ENCODE data around the gene ZNF488.
"Not testable (repeated sequence)": the region's sequence is repeated elsewhere in the genome, so short reads cannot be mapped to it uniquely, and the experiment has no call there.

Gene ZNF488, protein sequence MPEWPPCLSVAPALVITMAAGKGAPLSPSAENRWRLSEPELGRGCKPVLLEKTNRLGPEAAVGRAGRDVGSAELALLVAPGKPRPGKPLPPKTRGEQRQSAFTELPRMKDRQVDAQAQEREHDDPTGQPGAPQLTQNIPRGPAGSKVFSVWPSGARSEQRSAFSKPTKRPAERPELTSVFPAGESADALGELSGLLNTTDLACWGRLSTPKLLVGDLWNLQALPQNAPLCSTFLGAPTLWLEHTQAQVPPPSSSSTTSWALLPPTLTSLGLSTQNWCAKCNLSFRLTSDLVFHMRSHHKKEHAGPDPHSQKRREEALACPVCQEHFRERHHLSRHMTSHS

DNA sequence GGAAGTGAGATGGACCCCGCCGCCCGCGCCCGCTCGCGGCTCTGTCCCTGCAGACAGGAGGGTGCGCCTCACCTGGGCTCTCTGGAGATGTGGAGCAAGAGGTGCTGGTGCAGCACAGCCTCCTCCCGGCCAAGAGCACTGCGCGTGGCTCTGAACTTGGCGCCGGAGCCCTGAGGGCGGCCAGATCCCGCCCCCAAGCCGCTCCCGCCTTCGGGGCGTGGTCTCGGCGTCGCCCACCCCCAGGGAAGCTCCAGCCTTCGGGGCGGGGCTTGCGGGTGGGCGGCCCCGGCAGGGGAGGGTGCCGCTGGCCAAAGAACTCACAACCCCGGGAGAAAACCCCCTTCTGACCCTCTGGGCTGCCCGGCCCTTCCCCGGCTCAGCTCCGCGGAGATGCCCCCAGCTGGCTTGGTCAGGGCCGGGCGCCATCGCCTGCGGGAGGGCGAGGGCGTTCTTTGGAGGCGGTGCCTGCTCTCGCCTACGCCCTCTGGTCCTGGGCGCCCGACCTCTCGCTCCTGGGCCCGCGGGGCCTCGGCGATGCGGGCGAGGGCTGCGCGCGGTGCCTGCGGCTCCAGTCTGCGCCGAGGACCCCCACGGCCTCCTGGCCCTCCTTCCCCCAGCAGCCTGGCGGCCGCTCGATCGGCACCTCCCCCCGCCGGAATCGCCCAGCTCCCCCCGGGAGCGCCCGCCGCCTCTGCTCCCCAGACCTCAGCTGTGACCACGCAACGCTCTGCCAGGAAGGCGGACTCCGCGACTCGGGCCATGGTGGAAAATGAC is at the start of gene ZNF488:
ZNF488 (minus strand) TSS at position 146 of the 774 bp plus-strand sequence. CDS start 15,464 bp downstream, outside the sequence.
- DNase-seq (ENCODE audit: low read depth in 3 of 3, low spot score in 1 of 3), result peak in 2 of 3 donors; percentile 43 to 64

DNA sequence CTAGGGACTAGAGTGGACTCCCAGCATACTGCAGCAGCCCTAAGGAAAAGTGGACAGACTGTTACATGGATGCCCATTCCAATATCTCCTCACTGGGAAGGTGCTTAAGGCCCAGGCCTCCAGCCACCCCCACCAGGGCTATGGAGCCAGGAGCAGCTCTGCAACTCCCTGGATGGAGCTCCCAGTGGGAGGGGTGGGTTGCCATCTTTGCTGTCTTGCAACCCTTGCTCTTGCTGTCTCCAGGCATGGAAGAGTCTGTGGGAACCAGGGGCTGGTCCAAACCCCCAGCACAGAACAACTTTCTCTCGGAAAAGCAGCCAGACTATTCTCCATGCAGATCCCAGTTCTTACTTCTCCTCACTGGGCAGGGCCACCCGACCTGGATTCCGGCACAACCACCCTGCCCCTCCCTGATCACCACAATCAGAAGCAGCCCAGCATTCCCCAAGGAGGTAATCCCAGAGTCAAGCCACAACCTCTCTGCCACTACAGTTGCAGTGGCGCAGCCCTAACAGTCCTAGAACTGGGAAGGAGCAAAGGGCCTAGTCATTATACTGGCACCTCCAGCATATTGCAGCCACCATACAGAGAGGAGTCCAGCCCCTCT is 41.8 kb upstream of the ZNF488 start:
- DNase-seq (ENCODE audit: low read depth in 3 of 3, low spot score in 1 of 3), result no peak

DNA sequence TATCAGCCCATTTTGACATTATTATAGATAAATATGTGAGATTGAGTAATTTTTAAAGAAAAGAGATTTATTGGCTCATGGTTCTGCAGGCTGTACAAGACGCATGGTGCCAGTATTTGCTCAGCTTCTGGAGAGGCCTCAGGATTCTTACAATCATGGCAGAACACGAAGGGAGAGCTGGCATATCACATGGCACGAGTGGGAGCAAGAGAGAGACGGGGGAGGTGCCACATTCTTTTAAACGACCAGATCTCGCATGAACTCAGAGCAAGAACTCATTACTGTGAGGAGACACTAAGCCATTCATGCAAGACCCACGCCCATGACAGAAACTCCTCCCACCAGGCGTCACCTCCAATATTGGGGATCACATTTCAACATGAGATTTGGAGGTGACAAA is 40.1 kb upstream of the ZNF488 start:
- DNase-seq (ENCODE audit: low read depth in 3 of 3, low spot score in 1 of 3), result no peak

DNA sequence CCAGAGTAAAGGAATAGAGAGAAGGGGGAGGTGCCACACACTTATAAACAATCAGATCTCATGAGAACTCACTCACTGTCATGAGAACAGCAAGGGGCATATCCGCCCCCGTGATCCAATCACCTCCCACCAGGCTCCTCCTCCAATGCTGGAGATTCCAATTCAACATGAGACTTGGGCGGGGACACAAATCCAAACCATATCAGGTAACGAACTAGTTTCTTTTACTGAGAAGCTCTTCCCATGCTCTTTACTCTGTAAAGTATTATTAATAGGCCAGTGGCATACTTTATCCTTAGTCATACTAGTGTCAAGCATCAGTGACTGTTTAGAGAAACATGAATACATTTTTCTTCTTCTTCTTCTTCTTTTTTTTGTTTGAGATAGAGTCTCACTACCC is 39.4 kb upstream of the ZNF488 start:
- DNase-seq (ENCODE audit: low read depth in 3 of 3, low spot score in 1 of 3), result no peak

DNA sequence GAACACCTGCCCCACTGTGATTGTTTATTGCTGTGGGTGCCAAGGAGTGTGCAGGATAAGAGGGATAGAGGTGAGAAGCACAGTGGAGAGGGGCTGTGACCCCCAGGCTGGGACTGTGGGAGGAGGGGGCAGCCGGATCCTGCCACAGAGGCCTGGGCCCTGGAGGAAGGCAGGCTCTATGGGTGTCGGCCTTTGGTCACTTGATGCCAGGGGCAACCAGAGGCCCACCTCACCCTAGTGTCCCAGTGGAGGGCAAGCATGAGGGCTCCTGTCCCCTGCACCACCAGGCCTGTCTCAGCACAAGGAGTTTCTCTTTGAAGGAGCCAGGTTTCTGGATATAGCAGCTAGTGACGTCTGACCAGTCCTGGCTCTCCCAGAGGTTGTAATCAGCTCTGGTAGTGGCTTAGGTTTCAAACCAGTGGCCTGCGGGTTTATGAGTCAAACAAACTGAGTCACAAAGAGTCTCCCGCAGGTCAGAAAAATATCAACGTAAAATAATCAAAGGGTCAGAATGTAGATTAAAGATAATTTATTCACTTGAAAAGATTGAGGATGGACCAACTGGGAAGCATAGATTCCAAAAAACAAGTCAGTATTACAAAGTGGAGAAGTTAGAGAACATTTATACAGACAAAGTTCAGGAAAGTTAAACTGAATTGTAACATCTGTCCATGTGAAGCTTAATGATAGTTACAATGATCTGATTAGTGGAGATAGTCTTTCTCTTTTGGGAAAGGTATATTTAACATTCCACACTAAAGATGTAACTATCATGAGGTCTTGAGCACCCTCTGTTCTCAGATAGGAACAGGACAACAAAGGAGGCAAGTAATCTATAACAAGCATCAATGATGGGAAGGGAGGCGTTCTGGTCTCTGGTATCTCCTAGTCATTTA is 37.2 kb upstream of the ZNF488 start:
- DNase-seq (ENCODE audit: low read depth in 3 of 3, low spot score in 1 of 3), result no peak

DNA sequence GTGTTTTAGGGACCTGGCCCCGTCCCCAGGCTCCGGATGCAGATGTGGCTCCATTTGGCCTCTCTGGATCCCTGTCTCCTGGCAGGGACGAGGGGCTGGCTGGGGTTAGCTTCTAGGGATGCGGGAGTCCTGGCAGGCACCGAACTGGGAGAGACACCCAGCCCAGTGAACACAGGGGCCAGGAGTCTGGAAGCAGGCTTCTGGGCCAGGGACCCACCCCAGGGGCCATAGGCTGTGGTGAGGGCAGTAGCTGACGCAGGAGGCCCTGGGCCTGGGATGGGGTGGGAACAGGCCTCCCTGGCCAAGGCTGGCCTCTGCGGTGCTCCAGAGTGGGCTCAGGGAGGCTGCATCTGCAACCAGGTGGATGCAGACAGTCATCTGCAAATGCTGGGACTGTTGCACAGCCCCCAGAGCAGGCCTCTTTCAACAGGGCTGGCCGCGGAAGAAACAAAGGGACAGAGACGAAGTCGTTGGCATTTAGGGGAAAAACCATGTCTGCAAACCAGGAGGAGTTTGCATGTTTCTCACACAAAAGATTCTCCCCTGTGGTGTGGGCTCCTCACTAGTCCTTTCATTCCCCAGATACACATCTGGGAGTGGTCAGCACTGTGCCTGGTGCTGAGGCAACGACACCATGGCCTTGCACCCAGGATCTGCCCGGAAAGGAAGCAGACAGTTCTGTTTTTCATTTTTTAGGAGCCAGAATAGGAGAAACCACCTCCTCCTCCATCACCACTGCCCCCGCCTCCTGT is 36.4 kb upstream of the ZNF488 start:
- DNase-seq (ENCODE audit: low read depth in 3 of 3, low spot score in 1 of 3), result no peak

DNA sequence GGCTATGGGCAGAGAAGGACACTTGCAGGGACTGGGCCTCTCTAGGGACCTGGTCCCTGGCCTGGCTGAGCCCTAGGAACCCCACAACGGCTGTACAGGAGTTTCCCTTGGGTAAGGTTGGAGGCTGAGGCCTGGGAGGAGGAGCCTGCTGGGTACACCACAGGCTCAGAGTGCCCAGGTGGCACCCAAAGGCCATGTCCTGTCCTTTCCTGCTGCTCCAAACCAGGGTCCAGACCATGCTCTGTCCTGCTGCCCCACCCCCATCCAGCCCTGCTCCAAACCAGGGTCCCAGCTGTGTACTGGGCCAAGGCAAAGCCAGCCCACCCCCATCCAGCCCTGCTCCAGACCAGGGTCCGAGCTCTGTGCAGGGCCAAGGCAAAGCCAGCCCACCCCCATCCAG is 35.3 kb upstream of the ZNF488 start:
- DNase-seq (ENCODE audit: low read depth in 3 of 3, low spot score in 1 of 3), result no peak

DNA sequence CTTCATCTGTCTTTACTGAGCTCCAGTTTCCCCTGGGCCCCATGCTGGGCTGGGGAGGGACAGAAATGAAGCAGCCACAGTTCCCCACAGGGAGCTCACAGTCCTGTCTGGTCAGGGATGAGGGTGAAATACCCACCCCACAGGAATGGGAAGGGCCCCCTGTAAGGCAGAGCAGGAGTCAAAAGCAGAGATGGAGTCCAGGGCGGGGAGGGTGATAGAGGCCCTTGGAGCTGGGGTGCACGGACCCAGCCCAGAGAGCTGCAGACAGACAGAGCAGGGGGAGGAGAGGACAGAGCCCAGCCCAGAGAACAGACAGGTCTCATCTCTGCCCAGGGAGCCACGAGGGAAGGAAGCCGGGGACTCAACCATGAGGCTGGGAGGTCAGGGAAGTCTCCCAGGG is 34.9 kb upstream of the ZNF488 start:
- DNase-seq (ENCODE audit: low read depth in 3 of 3, low spot score in 1 of 3), result no peak

DNA sequence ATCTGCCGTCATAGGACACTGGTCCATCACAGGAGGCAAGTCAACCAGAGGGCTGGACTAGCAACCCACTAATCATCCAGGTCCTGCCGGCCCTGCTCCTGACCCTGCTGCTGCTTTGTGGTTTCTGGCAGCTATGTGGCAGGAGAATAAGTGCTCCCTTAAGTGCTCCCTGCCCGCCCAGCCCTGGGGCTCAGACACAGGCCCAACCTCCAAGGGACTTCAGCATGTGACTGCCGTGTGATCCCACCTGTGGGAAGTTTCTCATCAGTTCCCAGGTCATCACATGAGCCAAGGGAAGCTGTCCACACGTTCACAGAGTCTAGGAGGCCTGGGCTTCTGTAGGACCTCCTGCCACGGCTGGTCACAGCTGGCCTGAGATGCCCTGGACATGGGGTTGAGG is 34.2 kb upstream of the ZNF488 start:
- DNase-seq (ENCODE audit: low read depth in 3 of 3, low spot score in 1 of 3), result no peak

DNA sequence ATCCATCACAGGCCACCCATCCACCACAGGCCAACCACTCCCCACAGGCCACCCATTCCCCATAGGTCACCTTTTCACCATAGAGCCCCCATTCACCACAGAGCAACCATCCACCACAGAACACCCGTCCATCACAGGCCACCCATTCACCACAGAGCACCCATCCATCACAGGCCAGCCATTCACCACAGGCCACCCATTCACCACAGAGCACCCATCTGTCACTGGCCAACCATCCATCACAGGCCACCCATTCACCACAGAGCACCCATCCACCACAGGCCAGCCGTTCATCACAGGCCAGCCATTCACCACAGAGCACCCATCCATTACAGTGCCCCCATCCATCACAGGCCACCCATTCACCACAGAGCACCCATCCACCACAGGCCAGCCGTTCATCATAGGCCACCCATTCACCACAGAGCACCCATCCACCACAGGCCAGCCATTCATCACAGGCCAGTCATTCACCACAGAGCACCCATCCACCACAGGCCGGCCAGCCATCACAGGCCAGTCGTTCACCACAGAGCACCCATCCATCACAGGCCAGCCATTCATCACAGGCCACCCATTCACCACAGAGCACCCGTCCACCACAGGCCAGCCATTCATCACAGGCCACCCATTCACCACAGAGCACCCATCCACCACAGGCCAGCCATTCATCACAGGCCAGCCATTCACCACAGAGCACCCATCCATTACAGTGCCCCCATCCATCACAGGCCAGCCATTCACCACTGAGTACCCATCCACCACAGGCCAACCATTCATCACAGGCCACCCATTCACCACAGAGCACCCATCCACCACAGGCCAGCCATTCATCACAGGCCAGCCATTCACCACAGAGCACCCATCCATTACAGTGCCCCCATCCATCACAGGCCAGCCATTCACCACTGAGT is 32.5 kb upstream of the ZNF488 start:
- DNase-seq (ENCODE audit: low read depth in 3 of 3, low spot score in 1 of 3), result not testable (repeated sequence)

DNA sequence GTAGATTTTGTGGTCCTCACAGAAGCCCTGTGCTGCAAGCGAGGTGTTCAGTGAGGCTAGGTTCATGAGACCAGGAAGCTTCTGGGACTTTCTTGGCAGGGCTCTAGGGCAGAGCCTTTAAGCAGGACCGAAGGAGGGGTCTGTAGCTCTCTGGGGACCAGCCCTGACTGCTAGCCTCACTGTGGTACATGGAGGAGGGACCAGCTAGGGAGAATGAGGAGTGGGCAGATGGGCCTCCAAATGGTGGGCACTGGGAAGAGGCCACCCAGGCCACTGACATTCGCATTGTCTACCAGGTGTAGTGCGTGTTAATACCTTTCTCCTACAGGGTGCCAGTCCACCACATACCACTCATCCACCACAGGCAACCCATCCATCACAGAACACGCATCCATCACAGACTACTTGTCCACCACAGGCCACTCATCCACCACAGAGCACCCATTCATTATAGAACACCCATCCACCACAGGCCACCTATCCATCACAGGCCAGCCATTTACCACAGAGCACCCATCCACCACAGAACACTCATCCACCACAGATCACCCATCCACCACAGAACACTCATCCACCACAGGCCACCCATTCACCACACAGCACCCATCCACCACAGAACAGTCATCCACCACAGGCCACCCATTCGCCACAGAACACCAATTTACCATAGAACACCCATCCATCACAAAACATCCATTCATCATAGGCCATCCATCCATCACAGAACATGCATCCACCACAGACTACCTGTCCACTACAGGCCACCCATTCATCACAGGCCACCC is 31.6 kb upstream of the ZNF488 start:
- DNase-seq (ENCODE audit: low read depth in 3 of 3, low spot score in 1 of 3), result no peak

DNA sequence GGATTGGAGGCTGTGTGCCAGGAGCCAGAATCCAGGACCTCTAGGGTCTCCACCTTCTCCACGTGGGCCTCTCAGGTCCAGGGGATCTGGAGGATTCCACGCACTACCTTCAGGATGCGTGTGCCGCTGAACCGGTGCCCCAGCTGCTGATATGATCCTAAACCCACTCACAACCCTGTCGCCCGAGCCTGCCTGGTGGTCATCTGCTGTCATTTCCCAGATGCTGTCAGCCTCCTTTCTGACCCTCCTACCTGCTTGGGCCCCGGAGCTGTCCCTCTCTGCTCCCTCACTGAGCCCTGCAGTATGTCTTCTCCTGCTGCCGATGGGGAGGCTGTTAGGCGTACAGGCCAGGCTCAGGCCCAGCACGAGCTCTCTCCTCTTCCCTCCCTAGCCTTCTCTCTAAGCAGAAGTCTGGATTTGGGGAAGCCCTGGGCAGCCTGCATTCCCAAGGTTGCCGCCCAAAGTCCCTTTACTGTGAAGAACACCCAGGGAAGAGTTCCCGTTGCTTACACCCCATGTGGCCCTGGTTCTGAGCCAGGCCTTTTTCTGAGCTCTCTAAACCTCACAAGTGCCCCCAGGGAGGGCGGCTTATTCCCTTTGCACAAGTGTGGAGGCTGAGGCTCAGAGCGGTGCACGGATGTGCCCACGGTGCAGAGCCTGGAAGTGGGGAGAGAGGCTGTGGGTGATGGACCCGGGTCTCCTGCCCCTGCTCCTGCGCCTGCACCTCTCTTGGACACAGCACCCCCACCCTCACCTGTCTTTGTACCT is 30.8 kb upstream of the ZNF488 start:
- no peak for DNase-seq (ENCODE audit: low read depth in 3 of 3, low spot score in 1 of 3)

DNA sequence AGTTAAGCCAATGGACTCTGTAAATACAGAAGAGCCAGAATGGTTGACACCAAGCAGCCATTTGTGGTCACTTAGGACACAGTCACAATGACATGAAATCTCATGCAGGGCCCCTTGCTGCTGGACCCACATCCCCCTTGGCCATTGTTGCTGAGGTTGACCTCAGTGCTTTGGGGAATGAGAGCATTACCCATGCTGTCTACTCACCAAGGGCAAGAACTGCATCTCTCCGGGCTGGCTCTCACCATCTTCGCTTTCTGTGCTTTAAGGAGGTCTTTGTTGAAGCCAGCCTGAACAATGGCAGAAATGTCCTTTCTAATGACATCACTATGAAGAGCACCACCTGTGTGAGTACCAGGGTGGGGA is 30.1 kb upstream of the ZNF488 start:
- no peak for DNase-seq (ENCODE audit: low read depth in 3 of 3, low spot score in 1 of 3)

DNA sequence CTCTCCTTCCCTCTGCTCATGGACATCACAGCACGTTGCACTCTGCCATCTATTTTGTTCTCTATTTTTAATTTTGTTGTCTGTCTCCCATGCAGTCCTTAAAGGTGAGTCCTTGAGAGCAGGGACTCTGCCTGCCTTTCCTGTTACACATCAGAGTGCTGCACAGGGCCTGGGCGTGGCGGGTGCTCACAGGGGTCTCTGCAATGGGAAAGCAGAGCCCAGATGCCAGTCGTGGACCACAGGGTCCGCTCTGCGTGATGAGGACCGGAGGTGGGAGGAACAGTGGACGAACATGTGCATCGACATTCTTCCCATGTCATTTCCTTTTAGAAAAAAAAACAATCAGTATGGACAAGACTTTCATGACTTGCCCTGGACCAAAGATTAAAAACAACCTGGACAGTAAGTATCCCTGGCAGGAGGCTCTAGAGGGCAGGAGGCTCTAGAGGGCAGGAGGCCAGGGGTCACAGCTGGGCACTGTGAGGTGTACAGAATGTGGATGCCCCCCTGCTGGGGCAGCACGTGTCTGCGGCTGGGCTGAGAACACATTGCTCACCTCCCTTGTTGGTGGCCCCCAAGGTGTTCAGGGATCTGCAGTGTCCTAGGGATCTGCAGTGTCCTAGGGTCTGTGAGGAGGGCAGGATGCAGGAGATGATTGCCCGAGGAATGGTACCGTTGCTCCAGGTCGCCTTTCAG is 29.6 kb upstream of the ZNF488 start:
- DNase-seq (ENCODE audit: low read depth in 3 of 3, low spot score in 1 of 3), result no peak

DNA sequence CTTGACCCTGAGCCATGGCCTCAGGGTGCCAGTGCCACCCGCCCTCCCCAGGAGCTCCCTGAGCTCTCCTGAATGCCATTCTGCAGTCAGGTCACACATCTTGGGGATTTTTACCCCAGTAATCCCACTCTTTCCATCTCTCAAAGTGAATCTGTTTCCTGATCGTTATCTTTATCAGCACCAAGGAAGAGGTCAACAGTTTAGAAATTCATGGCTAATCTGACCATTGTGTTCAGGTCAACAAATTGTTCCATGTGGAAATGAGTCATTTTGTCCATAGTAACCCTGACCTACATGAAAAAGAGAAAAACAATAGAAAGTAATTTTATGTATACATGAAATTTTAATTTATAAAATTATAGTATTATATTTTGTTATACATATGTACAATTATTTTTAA is 28.8 kb upstream of the ZNF488 start:
- DNase-seq (ENCODE audit: low read depth in 3 of 3, low spot score in 1 of 3), result no peak

DNA sequence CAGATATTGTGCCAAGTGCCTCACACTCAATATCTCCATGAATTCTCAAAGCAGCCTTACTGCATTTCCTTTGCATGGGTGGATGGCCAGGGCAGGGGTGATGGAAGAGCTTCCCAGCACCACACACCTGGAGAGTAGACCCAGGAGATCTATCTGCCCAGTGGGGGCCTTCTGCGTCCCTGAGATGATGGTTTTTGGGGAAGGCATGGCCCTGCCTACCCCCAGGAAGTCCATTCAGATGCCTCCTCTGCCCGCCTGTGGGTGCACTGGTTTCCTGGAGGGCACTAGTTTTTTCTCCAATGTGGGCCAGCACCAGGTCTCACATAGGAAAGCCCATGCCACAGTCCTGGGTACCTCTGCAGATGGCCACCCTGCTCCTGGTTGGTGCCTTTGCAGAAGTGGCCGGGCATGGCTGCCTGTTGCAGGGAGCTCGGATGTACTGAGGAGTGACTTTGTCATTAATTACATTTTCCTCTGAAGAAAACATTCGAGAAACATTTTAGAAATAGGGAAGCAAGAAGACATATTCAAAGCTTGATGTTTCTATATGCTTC is 28.2 kb upstream of the ZNF488 start:
- DNase-seq (ENCODE audit: low read depth in 3 of 3, low spot score in 1 of 3), result no peak

DNA sequence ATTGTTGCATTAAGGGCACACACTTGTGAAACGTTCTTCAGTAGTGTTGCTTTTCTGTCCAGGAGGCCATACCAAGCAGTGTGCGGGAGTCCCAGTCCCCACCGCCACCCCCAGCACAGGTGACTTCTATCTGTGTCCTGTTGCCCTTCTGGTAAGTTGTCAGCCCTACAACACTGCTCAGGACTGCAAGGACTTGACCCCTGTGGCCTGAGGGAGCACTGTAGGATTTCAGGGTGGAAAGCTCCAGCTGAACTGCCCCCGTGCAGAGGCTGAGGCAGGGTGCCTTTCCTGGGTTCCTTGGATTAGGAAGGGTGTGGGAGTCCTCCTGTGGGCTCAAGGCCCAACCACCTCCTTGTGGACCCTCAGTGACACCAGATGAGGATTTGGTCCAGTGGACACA is 26.8 kb upstream of the ZNF488 start:
- DNase-seq (ENCODE audit: low read depth in 3 of 3, low spot score in 1 of 3), result no peak
